HCT116 (cell line): ENCODE results near the gene ZYG11B. TPM values are rescaled to one million over a fixed set of nuclear protein-coding genes. Genes with fewer than 3 reads are reported as not detected.

Experiments
- ATAC-seq: fragments of 200-7000 bp; cut with Tn5 transposase; 2 replicates; pipeline ENCODE4 v1.9.1; 2020; ENCODE audit warnings: mild to moderate bottlenecking, moderate library complexity
- BruUV-seq: library from RNA; stranded (reverse); fragments of 400-500 nt; replicated peaks from 2 replicates; lab custom pipeline; 2021; lab: Mats Ljungman, UMichigan
- CTCF ChIA-PET: fragments of 300-600 bp; sonication (Branson Sonifier 250); formaldehyde crosslinking; loops from one replicate; lab custom pipeline; 2021; ENCODE audit warnings: antibody characterized with exemption; lab: Charles Lee
- POLR2A ChIA-PET: fragments of 300-600, 350-600 bp; sonication (Branson Sonifier 250); formaldehyde crosslinking; loops from one replicate; lab custom pipeline; 2021; ENCODE audit warnings: antibody characterized with exemption; lab: Charles Lee
- RAD21 ChIA-PET, 2 experiments: fragments of 300-600 bp; sonication (Branson Sonifier 250); formaldehyde crosslinking; loops; one replicate each; lab custom pipeline; 2023; ENCODE audit warnings: low total read pairs in 2 of 2; ENCODE audit not compliant: uncharacterized antibody in 2 of 2, unreplicated experiment in 2 of 2, low non-redundant PET in 1 of 2; lab: Charles Lee
- DNase-seq: peaks from one replicate; pipeline ENCODE4 v3.0.0-alpha.2; 2010; ENCODE audit warnings: low read depth, low spot score
- H2AFZ ChIP-seq: fragments of 200-600 bp; shearing (Covaris generic), sonication (generic); 2 replicates; pipeline ENCODE4 v1.6.1; 2017; ENCODE audit warnings: low read depth, mixed run types, mixed read lengths, antibody characterized with exemption, low read length; ENCODE audit not compliant: poor library complexity, severe bottlenecking
- H3K27ac ChIP-seq: 2 replicates; pipeline ENCODE4 v1.5.1; 2012; ENCODE audit warnings: low read depth, low read length
- H3K27me3 ChIP-seq: fragments of 200-600 bp; sonication (generic); 2 replicates; pipeline ENCODE4 v1.6.1; 2016; ENCODE audit warnings: mixed run types, low read length, mixed read lengths; ENCODE audit not compliant: insufficient read depth
- H3K36me3 ChIP-seq, 2 experiments: fragments of 200-500 bp in 1 of 2; fragments of 200-600 bp in 1 of 2; sonication (Bioruptor generic) in 1 of 2; sonication (generic) in 1 of 2; 2 replicates each; pipeline versions ENCODE4 v1.5.1 to v1.6.1; 2014 to 2016; ENCODE audit warnings: low read length in 2 of 2, inconsistent platforms in 1 of 2, mixed read lengths in 1 of 2, mixed run types in 1 of 2; ENCODE audit not compliant: insufficient read depth in 2 of 2, control insufficient read depth in 1 of 2
- H3K4me1 ChIP-seq, 2 experiments: fragments of 200-600 bp in 1 of 2; sonication (generic) in 1 of 2; 2 replicates each; pipeline versions ENCODE4 v1.5.1 to v1.6.1; 2012 to 2017; ENCODE audit warnings: low read length in 2 of 2, inconsistent platforms in 1 of 2, mild to moderate bottlenecking in 1 of 2, mixed read lengths in 1 of 2, mixed run types in 1 of 2, moderate library complexity in 1 of 2; ENCODE audit not compliant: insufficient read depth in 2 of 2, control insufficient read depth in 1 of 2
- H3K4me2 ChIP-seq: fragments of 200-600 bp; sonication (generic); 2 replicates; pipeline ENCODE4 v1.6.1; 2017; ENCODE audit warnings: mixed run types, low read length, mixed read lengths
- H3K4me3 ChIP-seq, 2 experiments: fragments of 200-600 bp in 1 of 2; sonication (generic) in 1 of 2; replicated peaks in 1 of 2; 2 replicates each; pipeline ENCODE4 v1.5.1; 2011 to 2016; ENCODE audit warnings: low read length in 2 of 2, control low read depth in 1 of 2, low read depth in 1 of 2, mild to moderate bottlenecking in 1 of 2, mixed read lengths in 1 of 2, mixed run types in 1 of 2
- H3K79me2 ChIP-seq: fragments of 200-600 bp; sonication (generic); 2 replicates; pipeline ENCODE4 v1.6.1; 2017; ENCODE audit warnings: mild to moderate bottlenecking, mixed run types, low read length, moderate library complexity, mixed read lengths; ENCODE audit not compliant: insufficient read depth
- H3K9ac ChIP-seq: fragments of 200-600 bp; sonication (generic); 2 replicates; pipeline ENCODE4 v1.6.1; 2016; ENCODE audit warnings: low read length, mixed read lengths
- H3K9me2 ChIP-seq: fragments of 200-600 bp; sonication (generic), shearing (Covaris generic); 2 replicates; pipeline ENCODE4 v1.6.1; 2017; ENCODE audit warnings: mixed run types, mild to moderate bottlenecking, moderate library complexity; ENCODE audit not compliant: insufficient read depth
- H3K9me3 ChIP-seq, 2 experiments: fragments of 200-500 bp in 1 of 2; fragments of 200-600 bp in 1 of 2; sonication (Bioruptor generic) in 1 of 2; sonication (generic) in 1 of 2; 2 replicates each; pipeline ENCODE4 v1.6.1; 2014 to 2017; ENCODE audit warnings: low read length in 2 of 2, mixed read lengths in 2 of 2, inconsistent platforms in 1 of 2, low read depth in 1 of 2, mild to moderate bottlenecking in 1 of 2, mixed run types in 1 of 2, moderate library complexity in 1 of 2; ENCODE audit not compliant: control insufficient read depth in 1 of 2, insufficient read depth in 1 of 2
- H4K20me1 ChIP-seq: fragments of 200-600 bp; sonication (generic), shearing (Covaris generic); 2 replicates; pipeline ENCODE4 v1.6.1; 2017; ENCODE audit warnings: mixed run types, mild to moderate bottlenecking, moderate library complexity; ENCODE audit not compliant: insufficient read depth
- CBX3 ChIP-seq: IDR thresholded peaks from 2 replicates; pipeline ENCODE4 v1.6.1; 2012; ENCODE audit warnings: low read depth
- CEBPB ChIP-seq: IDR thresholded peaks from 2 replicates; pipeline ENCODE4 v1.6.1; 2012; ENCODE audit warnings: low read depth
- CTCF ChIP-seq, 3 experiments: fragments of 200-600 bp in 1 of 3; sonication (generic) in 1 of 3; IDR thresholded peaks in 2 of 3; conservative IDR thresholded peaks in 1 of 3; 2 replicates each; pipeline ENCODE4 v1.5.1; 2012 to 2017; ENCODE audit warnings: low read depth in 2 of 3, low read length in 2 of 3, antibody characterized with exemption in 1 of 3, borderline replicate concordance in 1 of 3, control low read depth in 1 of 3, mild to moderate bottlenecking in 1 of 3, mixed read lengths in 1 of 3, mixed run types in 1 of 3, moderate library complexity in 1 of 3; ENCODE audit not compliant: insufficient read depth in 1 of 3
- EGR1 ChIP-seq: IDR thresholded peaks from 2 replicates; pipeline ENCODE4 v1.6.1; 2012; ENCODE audit warnings: low read depth
- ELF1 ChIP-seq: IDR thresholded peaks from 2 replicates; pipeline ENCODE4 v1.6.1; 2012; ENCODE audit warnings: low read depth, borderline replicate concordance
- EZH2 ChIP-seq: fragments of 200-600 bp; sonication (generic); IDR thresholded peaks from 2 replicates; pipeline ENCODE4 v1.6.1; 2017; ENCODE audit warnings: antibody characterized with exemption, mixed run types
- EZH2phosphoT487 ChIP-seq: fragments of 200-600 bp; IDR thresholded peaks from 2 replicates; pipeline ENCODE4 v1.6.1; 2018; ENCODE audit warnings: antibody characterized with exemption, borderline replicate concordance
- FOSL1 ChIP-seq: IDR thresholded peaks from 2 replicates; pipeline ENCODE4 v1.6.1; 2012; ENCODE audit warnings: low read depth
- JUND ChIP-seq: IDR thresholded peaks from 2 replicates; pipeline ENCODE4 v1.6.1; 2012
- POLR2A ChIP-seq: IDR thresholded peaks from 2 replicates; pipeline ENCODE4 v1.7.0; 2011; ENCODE audit warnings: borderline replicate concordance; ENCODE audit not compliant: insufficient read depth, insufficient read length; ENCODE audit errors: extremely low read depth
- REST ChIP-seq: IDR thresholded peaks from 2 replicates; pipeline ENCODE4 v1.6.1; 2012; ENCODE audit warnings: low read depth
- SP1 ChIP-seq: IDR thresholded peaks from 2 replicates; pipeline ENCODE4 v1.6.1; 2012; ENCODE audit warnings: low read depth
- SRF ChIP-seq: IDR thresholded peaks from 2 replicates; pipeline ENCODE4 v1.6.1; 2012; ENCODE audit warnings: low read depth
- TCF7L2 ChIP-seq: IDR thresholded peaks from 2 replicates; pipeline ENCODE4 v1.7.0; 2011; ENCODE audit warnings: borderline replicate concordance, inconsistent platforms; ENCODE audit not compliant: insufficient read depth, insufficient read length; ENCODE audit errors: extremely low read depth
- YY1 ChIP-seq: IDR thresholded peaks from 2 replicates; pipeline ENCODE4 v1.6.1; 2011; ENCODE audit warnings: low read length, low read depth, moderate library complexity, mild to moderate bottlenecking; ENCODE audit not compliant: insufficient replicate concordance; ENCODE audit errors: extremely low read depth
- ZFX ChIP-seq: fragments of 450-650 bp; IDR thresholded peaks from 2 replicates; pipeline ENCODE4 v1.6.1; 2017
- ZNF274 ChIP-seq: fragments of 200-500 bp; sonication (Bioruptor generic); IDR thresholded peaks from 2 replicates; pipeline ENCODE4 v1.6.1; 2014; ENCODE audit warnings: mild to moderate bottlenecking, low read depth, low read length, inconsistent platforms
- intact Hi-C: fragments of 100-400 bp; cut with micrococcal nuclease; formaldehyde crosslinking; loops from 2 replicates; pipeline ENCODE4 v1.10.0; 2022
- total RNA-seq: library from RNA; stranded (reverse); gene quantifications from one replicate; pipeline ENCODE4 v1.2.1, GENCODE V29; 2021; ENCODE audit not compliant: unreplicated experiment

Gene ZYG11B
- total RNA-seq, 1 experiment from 2014 or later = 20.7 TPM

- TF ChIP-seq JUND (no peak), ZNF274 (no peak), CBX3 (no peak), CEBPB (no peak), REST (no peak), EGR1 (no peak), TCF7L2 (no peak), CTCF (IDR thresholded peaks at IDR 0.05 in 2 of 3, conservative IDR thresholded peaks at IDR 0.05 in 1 of 3; ENCODE audit: borderline replicate concordance in 1 of 3, insufficient read depth in 1 of 3, low read depth in 2 of 3, low read length in 2 of 3) (no peak), POLR2A (no peak), EZH2 (no peak), SP1 (no peak), EZH2phosphoT487 (no peak), YY1 (no peak), FOSL1 (no peak), SRF (no peak), ELF1 (no peak), ZFX (no peak)
- TF ChIP-seq, all 23 proteins: peak for 0
- Histone ChIP-seq H2AFZ (no peak overlapping the region), H3K4me1 (peaks cover 19 to 30% of the 10 kb centered on the region in 2 experiments), H3K9me2 (no peaks in the 10 kb centered on the region), H4K20me1 (no peaks in the 10 kb centered on the region), H3K9ac (no peak overlapping the region), H3K4me3 (no peak overlapping the region), H3K9me3 (no peaks in the 10 kb centered on the region), H3K27me3 (no peaks in the 10 kb centered on the region), H3K79me2 (no peaks in the 10 kb centered on the region), H3K4me2 (no peak overlapping the region), H3K36me3 (no peaks in the 10 kb centered on the region), H3K27ac (no peak overlapping the region)
- ATAC-seq (no peak), DNase-seq (no peak)
- ChIA-PET CTCF (no interaction called here), POLR2A (no interaction called here), RAD21 (no interaction called here)
- intact Hi-C loops = no loop called here
- no TSS peak for BruUV-seq
These were observed 29.8 kb downstream of the ZYG11B start for GRCh38 chr1:52756020-52756419.
